PFSK-1 (cell line): Measurements from ENCODE around the gene KLHDC8A.

Experiments
- FOXP2 ChIP-seq: optimal IDR thresholded peaks from 2 replicates; pipeline ENCODE3; 2011; ENCODE audit warnings: borderline replicate concordance, control low read depth, inconsistent platforms; ENCODE audit not compliant: insufficient read depth; ENCODE audit errors: extremely low read length, extremely low read depth
- POLR2AphosphoS5 ChIP-seq: IDR thresholded peaks from 2 replicates; pipeline ENCODE4 v1.6.1; 2012; ENCODE audit warnings: low read depth, mild to moderate bottlenecking, control low read depth, low read length, moderate library complexity
- SIN3A ChIP-seq: IDR thresholded peaks from 2 replicates; pipeline ENCODE4 v1.6.1; 2012; ENCODE audit warnings: mild to moderate bottlenecking, low read length, moderate library complexity, borderline replicate concordance; ENCODE audit not compliant: insufficient read depth
- TAF1 ChIP-seq: IDR thresholded peaks from 2 replicates; pipeline ENCODE4 v1.6.1; 2012; ENCODE audit warnings: low read length, control low read depth, borderline replicate concordance; ENCODE audit not compliant: insufficient read depth
- TF ChIP-seq, protein P1 (sequence below), 2 experiments: IDR thresholded peaks; 2 replicates each; pipeline versions ENCODE4 v1.6.1 to v1.8.0; 2011 to 2012; ENCODE audit warnings: low read depth in 2 of 2, low read length in 2 of 2, control low read depth in 1 of 2, inconsistent platforms in 1 of 2, mild to moderate bottlenecking in 1 of 2, moderate library complexity in 1 of 2; ENCODE audit not compliant: insufficient read depth in 1 of 2

KLHDC8A gene

DNA sequence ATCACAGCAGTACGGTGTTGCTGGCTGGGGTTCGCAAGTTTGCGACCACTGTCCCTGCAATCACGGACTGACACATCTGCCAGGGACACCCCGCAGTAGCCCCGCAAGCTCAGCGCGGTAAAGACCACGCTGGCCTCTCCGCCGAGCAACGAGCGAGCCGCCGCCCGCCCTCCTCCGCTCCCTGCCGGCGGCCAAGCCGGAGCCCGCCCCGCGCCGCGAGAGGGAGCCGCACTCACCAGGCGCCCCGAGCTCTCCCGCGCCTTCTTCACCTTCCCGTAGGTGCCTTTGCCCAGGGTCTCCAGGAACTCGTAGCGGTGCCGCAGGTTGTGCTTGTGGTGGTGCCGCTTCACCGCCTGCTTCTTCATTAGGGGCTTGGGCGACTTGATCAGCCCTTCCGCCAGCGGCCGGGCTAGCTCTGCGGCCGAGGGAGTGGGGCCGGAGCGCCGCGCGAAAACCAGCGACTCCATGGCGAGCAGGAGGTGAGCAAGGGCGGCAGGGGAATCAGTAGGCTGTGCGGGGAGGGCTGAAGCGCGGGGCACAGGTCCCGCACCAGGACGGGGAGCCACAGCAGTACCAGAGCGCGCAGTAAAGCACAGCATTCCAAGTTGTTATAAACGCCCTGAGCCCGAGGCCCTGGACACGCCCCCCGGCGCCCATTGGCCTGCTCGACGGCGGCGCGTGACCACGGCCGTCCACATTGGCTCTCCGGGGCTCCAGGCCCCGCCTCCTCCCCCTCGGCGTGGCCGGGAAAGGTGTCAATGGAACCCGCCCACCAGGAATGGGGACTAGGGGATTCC lies 35.4 kb downstream of the KLHDC8A start, which contains the start of gene NUAK2:
Gene NUAK2, minus strand, starts transcription at position 584 of the 797 bp plus-strand sequence. Its CDS starts 117 bp downstream, at position 467.
- TF ChIP-seq SIN3A: no peak
- TF ChIP-seq FOXP2: no peak
- no peak for TF ChIP-seq TAF1
- TF ChIP-seq, protein P1, sequence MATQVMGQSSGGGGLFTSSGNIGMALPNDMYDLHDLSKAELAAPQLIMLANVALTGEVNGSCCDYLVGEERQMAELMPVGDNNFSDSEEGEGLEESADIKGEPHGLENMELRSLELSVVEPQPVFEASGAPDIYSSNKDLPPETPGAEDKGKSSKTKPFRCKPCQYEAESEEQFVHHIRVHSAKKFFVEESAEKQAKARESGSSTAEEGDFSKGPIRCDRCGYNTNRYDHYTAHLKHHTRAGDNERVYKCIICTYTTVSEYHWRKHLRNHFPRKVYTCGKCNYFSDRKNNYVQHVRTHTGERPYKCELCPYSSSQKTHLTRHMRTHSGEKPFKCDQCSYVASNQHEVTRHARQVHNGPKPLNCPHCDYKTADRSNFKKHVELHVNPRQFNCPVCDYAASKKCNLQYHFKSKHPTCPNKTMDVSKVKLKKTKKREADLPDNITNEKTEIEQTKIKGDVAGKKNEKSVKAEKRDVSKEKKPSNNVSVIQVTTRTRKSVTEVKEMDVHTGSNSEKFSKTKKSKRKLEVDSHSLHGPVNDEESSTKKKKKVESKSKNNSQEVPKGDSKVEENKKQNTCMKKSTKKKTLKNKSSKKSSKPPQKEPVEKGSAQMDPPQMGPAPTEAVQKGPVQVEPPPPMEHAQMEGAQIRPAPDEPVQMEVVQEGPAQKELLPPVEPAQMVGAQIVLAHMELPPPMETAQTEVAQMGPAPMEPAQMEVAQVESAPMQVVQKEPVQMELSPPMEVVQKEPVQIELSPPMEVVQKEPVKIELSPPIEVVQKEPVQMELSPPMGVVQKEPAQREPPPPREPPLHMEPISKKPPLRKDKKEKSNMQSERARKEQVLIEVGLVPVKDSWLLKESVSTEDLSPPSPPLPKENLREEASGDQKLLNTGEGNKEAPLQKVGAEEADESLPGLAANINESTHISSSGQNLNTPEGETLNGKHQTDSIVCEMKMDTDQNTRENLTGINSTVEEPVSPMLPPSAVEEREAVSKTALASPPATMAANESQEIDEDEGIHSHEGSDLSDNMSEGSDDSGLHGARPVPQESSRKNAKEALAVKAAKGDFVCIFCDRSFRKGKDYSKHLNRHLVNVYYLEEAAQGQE (IDR thresholded peaks at IDR 0.05; ENCODE audit: insufficient read depth in 1 of 2, low read depth in 2 of 2, low read length in 2 of 2): no peak
- peak; percentile 79 for TF ChIP-seq POLR2AphosphoS5

DNA sequence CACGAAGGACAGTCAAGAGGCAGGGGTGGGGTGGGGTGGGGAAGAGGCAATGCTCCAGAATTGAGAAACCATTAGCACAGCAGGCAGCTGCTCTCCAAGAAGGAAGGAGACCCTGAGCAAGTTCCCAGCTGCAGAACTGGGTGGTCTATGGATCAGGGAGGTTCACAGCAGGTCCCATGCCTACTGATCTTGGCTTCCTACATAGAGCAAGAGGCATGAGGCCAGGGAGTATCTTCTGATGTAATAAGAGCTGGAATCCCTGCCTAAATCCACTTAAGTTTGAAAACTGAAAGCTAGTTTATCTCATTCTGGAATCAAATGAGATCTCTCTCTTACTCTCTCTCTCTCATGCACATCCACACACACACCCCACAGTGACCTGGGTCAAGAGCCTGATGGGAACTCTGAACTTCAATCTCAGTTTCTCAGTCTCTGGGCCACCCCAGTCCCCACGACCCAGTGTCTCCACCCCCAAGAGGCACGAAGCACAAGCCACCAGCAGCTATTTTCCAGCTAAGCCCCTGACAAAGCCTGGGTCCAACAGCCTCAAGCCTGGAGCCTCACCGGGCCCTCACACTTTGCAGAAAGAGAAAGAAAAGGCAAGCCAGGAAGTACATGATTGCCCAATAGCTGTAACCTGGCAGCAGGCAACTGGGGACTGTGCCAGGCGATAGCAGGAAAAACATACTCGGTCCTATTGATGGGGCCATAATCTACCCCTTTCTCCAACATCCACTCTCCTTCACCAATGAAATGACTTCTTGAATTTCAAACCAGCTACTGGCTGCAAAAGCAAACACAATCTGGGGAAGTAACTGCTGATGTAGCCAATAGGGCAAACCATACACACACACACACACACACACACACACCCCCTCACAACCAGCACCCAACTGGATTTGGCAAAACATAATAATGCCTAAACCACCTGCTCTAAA lies 37.4 kb downstream of the KLHDC8A start:
- no peak for TF ChIP-seq FOXP2

DNA sequence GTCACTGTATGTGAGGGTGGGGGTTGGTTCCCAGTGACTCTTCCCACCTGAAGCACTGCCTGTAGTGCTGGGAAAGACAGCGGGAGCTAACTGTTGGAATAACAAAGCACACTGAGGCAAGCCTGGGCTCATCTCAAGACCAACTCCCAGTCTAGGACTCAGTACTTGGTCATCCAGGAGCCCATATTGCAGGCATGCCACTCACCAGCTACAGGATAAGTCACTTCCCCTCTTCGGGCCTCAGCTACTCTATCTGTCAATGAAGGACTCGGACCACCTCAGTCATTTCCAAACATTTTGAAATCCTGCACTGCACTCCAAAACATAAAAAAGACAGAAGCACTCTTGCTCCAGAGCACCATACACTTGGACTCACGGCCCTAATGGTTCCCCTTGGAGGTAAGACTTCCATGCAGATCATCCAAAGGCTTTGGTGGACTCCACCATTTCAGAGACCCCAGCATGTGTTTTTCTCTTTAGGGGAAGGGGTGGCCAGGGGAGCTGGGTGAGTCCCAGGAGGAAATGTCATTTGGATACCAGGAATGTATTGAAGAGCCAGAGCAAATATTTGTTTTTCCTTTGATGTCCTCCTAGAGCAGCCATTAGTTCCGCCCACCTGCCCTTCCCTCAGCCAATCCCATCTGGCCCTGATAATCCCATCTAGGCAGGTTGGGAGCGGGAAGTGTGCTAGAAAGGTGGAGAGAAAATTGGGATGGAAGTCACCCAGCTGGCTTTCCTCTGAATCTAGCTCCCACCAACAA lies 38.3 kb downstream of the KLHDC8A start:
- no peak for TF ChIP-seq FOXP2
- TF ChIP-seq SIN3A: no peak
- TF ChIP-seq TAF1: no peak
- TF ChIP-seq POLR2AphosphoS5: no peak
- TF ChIP-seq, protein P1 (IDR thresholded peaks at IDR 0.05; ENCODE audit: insufficient read depth in 1 of 2, low read depth in 2 of 2, low read length in 2 of 2): no peak

DNA sequence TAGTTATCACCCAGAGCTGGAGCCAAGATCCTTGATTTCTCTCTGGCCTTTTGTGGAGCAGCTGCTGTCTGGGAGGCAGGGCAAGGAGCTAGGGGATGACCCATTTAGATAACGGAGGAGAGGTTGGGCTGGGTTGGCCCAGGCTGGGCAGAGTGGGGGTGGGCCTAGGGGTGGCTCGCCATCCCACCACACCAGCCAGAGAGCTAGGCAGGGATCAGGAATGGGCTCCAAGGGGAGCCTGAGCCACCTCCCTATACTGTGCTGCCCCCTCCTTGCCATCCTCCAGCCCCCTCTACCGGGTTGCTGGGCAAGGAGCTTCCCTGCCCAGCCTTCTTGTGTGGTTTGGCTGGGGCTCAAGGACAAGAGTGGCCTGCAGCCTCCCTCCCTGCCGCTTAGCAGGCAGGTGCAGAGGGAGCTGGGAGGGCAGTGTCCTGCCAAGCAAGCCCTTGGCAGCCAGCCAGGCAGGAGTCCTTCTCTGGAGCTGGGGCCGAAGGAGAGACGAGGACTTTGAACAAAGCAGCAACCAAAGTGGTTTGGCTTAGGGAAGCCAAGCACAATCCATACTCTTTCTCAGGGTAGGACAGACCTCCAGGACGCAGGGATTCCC lies 39.3 kb downstream of the KLHDC8A start:
- TF ChIP-seq TAF1 (no peak), POLR2AphosphoS5 (no peak), FOXP2 (no peak), SIN3A (no peak)
- TF ChIP-seq, protein P1 (IDR thresholded peaks at IDR 0.05; ENCODE audit: insufficient read depth in 1 of 2, low read depth in 2 of 2, low read length in 2 of 2): no peak

DNA sequence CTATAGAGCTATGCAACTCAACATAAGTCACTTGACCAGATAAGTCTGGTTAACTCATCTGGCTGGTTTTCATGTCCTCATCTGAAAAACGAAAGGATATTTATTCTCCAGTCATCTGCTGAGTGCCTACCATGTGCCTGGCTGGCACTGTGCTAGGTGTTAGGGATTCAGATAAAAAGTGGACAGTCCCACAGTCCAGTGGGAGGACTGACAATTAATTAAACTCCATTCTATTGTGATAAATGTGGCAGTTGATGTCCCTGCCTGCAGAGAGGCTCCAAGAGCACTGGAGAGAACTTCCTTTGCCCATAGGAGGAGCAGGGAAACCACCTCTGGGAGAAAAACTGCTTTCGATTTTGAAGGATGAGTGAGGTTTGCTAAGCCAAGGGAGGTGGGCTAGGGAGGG lies 40.6 kb downstream of the KLHDC8A start:
- TF ChIP-seq FOXP2: no peak
- TF ChIP-seq POLR2AphosphoS5: no peak
- TF ChIP-seq, protein P1 (IDR thresholded peaks at IDR 0.05; ENCODE audit: insufficient read depth in 1 of 2, low read depth in 2 of 2, low read length in 2 of 2): no peak
- no peak for TF ChIP-seq TAF1
- no peak for TF ChIP-seq SIN3A
